ENCODE results near the gene ULK3.

The ULK3 gene

DNA sequence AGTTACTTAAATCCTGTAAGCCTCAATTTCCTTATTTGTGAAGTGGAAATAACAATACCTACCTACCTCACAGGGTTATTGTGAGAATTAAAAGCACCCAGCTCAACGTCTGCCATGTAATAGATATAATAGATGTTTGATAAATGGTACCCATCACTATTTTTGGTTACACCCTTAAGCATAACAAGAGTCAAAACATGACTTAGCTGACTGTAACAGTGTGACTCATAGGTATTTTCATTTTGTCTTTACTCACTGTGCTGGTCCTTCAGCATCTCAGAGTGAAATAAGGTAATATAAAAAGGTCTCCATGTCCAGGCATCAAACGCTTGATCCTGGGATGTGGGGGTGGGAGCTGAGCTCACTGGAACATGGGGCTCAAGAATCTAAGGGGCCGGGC lies 13.5 kb downstream of the ULK3 start:
- H3K27me3 ChIP-seq (ENCODE audit: low read depth, low read length) = peaks cover 18% of the 10 kb centered on the region
- H3K27ac ChIP-seq (ENCODE audit: low read length) = no peak overlapping the region
- no peak overlapping the region for H3K4me3 ChIP-seq (ENCODE audit: low read depth in 1 of 2, low read length in 2 of 2)
- H3K36me3 ChIP-seq (ENCODE audit: control insufficient read depth in 1 of 2, insufficient read depth in 2 of 2, low read length in 2 of 2) = no peaks in the 10 kb centered on the region
- no peaks in the 10 kb centered on the region for H3K9me3 ChIP-seq (ENCODE audit: control insufficient read depth in 1 of 2, low read length in 2 of 2)
- peaks cover 0 to 8% of the 10 kb centered on the region in 2 donors for H3K4me1 ChIP-seq (ENCODE audit: control insufficient read depth in 1 of 2, insufficient read depth in 2 of 2, low read length in 2 of 2)

DNA sequence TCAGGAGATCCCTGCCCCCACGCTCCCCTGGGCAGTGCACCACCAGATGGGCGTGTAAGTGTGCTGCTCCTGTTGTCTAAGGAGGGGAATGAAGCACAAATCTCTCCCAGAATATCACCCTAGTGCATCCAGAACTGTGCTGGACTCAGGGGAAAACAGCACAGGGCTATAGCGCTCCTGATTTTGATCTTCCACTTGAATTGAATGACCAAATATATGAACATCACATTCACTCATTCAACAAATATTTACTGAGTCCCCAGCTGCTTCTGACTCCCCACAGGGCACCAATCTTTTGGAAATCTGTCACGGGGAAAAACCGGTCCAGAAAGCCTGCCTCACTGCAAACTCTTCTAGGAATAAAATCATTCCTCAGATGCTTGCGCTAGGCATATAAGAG lies 14.1 kb downstream of the ULK3 start:
- Histone ChIP-seq H3K27me3 (ENCODE audit: low read depth, low read length) (peaks cover 18% of the 10 kb centered on the region), H3K36me3 (ENCODE audit: control insufficient read depth in 1 of 2, insufficient read depth in 2 of 2, low read length in 2 of 2) (no peaks in the 10 kb centered on the region), H3K4me3 (ENCODE audit: low read depth in 1 of 2, low read length in 2 of 2) (no peak overlapping the region), H3K27ac (ENCODE audit: low read length) (no peak overlapping the region), H3K9me3 (ENCODE audit: control insufficient read depth in 1 of 2, low read length in 2 of 2) (no peaks in the 10 kb centered on the region), H3K4me1 (ENCODE audit: control insufficient read depth in 1 of 2, insufficient read depth in 2 of 2, low read length in 2 of 2) (peaks cover 0 to 8% of the 10 kb centered on the region in 2 donors)

DNA sequence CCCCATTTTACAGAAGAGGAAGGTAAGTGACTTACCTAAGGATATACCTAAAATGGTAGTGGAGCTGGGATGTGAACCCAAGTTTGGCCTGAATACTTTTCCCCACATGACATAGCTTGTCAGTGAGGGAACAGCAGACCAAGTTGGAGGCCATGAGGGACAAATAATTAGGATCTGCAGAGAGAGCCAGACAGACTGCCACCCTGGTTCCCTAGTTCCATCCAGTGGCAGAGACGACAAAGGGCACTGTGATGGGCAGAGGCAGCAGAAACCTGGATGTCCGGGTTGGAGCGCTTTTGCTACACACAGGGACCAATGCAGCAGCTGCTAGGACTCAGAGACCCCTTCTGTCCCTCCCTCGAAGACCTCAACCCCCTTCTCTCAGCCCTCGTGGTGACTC lies 15.3 kb downstream of the ULK3 start:
- peaks cover 0 to 8% of the 10 kb centered on the region in 2 donors for H3K4me1 ChIP-seq (ENCODE audit: control insufficient read depth in 1 of 2, insufficient read depth in 2 of 2, low read length in 2 of 2)
- H3K9me3 ChIP-seq (ENCODE audit: control insufficient read depth in 1 of 2, low read length in 2 of 2) = no peaks in the 10 kb centered on the region
- no peaks in the 10 kb centered on the region for H3K36me3 ChIP-seq (ENCODE audit: control insufficient read depth in 1 of 2, insufficient read depth in 2 of 2, low read length in 2 of 2)
- peaks cover 18% of the 10 kb centered on the region for H3K27me3 ChIP-seq (ENCODE audit: low read depth, low read length)
- no peak overlapping the region for H3K27ac ChIP-seq (ENCODE audit: low read length)
- H3K4me3 ChIP-seq (ENCODE audit: low read depth in 1 of 2, low read length in 2 of 2) = no peak overlapping the region

DNA sequence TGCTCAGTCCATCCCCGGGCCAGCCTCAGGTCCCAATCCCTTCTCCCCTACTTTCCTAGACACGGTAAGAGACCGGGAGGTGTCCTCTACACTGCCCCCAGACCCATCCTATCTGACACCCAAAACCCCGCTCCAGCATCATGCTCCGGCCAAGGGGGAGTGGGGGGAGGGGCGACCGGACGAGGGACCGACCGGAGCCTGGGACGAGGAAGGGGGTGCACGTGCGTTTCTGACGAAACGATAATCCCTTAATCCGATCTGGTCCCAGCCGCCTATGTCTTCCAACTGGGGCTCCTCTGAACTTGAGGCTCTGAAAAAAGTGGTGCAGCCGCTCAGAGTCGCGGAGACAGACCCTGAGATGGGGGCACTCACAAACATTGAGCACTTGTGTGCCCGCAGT lies 16.0 kb downstream of the ULK3 start:
- peaks cover 18% of the 10 kb centered on the region for H3K27me3 ChIP-seq (ENCODE audit: low read depth, low read length)
- no peaks in the 10 kb centered on the region for H3K9me3 ChIP-seq (ENCODE audit: control insufficient read depth in 1 of 2, low read length in 2 of 2)
- H3K36me3 ChIP-seq (ENCODE audit: control insufficient read depth in 1 of 2, insufficient read depth in 2 of 2, low read length in 2 of 2) = no peaks in the 10 kb centered on the region
- H3K27ac ChIP-seq (ENCODE audit: low read length) = no peak overlapping the region
- peaks cover 0 to 8% of the 10 kb centered on the region in 2 donors for H3K4me1 ChIP-seq (ENCODE audit: control insufficient read depth in 1 of 2, insufficient read depth in 2 of 2, low read length in 2 of 2)
- H3K4me3 ChIP-seq (ENCODE audit: low read depth in 1 of 2, low read length in 2 of 2) = no peak overlapping the region

DNA sequence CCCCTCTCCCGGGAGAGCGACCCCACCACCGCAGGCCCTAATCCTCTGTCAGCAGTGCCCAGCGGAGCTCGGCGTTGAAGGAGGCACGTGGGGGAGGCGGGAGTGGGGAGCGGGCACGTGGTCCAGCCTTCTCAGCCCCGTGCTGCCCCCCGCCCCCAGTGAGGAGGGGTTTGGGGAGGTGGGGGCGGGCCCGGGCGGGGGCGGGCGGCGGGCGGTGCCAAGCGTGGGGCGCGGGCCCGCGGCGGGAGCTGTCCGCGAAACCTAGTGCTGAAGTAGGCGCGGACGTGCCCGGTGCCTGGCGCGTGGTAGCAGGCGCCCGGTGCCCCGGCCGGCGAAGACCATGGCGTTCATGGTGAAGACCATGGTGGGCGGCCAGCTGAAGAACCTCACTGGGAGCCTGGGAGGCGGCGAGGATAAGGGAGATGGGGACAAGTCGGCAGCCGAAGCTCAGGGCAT lies 16.6 kb downstream of the ULK3 start, which contains the start of gene CPLX3:
CPLX3 (plus strand) TSS at position 264 of the 456 bp plus-strand sequence; CDS start at position 341, 77 bp downstream.
- no peak within 1 kb of the TSS for H3K4me3 ChIP-seq (ENCODE audit: low read depth in 1 of 2, low read length in 2 of 2)
- no peaks in the 10 kb centered on the region for H3K9me3 ChIP-seq (ENCODE audit: control insufficient read depth in 1 of 2, low read length in 2 of 2)
- no peaks in the 10 kb centered on the region for H3K36me3 ChIP-seq (ENCODE audit: control insufficient read depth in 1 of 2, insufficient read depth in 2 of 2, low read length in 2 of 2)
- H3K27ac ChIP-seq (ENCODE audit: low read length) = no peak within 1 kb of the TSS
- H3K27me3 ChIP-seq (ENCODE audit: low read depth, low read length) = peaks cover 18% of the 10 kb centered on the region
- H3K4me1 ChIP-seq (ENCODE audit: control insufficient read depth in 1 of 2, insufficient read depth in 2 of 2, low read length in 2 of 2) = peaks cover 0 to 8% of the 10 kb centered on the region in 2 donors

DNA sequence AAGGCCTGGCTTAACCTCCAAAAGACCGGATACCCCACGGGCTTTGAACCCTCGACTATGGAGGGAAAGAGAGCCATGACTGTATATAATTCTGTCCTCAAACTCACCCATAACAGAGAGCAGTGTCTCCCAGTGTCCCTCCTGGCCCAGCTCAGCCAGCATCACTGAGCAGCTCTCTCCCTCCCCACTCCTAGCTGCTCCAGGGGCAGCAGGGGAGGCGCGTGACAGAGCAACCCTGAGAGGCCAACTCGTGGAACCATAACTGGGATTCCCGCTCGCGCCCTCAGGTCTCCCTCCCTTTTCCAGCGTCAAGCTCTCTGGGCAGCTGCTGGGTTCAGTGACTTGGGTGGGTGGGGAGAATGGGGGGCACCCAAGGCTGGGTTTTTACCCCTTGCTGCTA lies 17.1 kb downstream of the ULK3 start:
- H3K36me3 ChIP-seq (ENCODE audit: control insufficient read depth in 1 of 2, insufficient read depth in 2 of 2, low read length in 2 of 2) = no peaks in the 10 kb centered on the region
- H3K9me3 ChIP-seq (ENCODE audit: control insufficient read depth in 1 of 2, low read length in 2 of 2) = no peaks in the 10 kb centered on the region
- peaks cover 0 to 8% of the 10 kb centered on the region in 2 donors for H3K4me1 ChIP-seq (ENCODE audit: control insufficient read depth in 1 of 2, insufficient read depth in 2 of 2, low read length in 2 of 2)
- no peak overlapping the region for H3K27ac ChIP-seq (ENCODE audit: low read length)
- H3K4me3 ChIP-seq (ENCODE audit: low read depth in 1 of 2, low read length in 2 of 2) = no peak overlapping the region
- peaks cover 18% of the 10 kb centered on the region for H3K27me3 ChIP-seq (ENCODE audit: low read depth, low read length)

DNA sequence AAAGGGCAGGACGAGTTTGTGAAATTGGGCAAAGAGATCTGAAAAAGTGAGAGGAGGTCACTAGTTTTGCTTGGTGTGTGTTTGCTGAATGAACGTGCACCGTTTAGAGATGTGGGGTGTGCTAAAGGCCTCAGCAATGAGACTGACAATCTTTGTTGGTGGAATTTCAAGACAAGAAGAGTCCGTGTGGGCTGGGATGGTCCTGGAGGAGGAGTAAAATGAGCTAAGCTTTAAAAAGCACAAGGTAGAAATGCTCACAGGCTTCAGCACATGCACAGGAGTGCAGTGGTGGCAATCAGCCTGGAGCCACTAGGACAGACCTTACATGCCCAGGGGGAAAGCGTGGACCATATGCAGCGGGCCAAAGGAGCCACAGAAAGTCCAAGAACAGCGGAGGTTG lies 18.0 kb downstream of the ULK3 start:
- H3K4me1 ChIP-seq (ENCODE audit: control insufficient read depth in 1 of 2, insufficient read depth in 2 of 2, low read length in 2 of 2) = peaks cover 0 to 8% of the 10 kb centered on the region in 2 donors
- H3K9me3 ChIP-seq (ENCODE audit: control insufficient read depth in 1 of 2, low read length in 2 of 2) = no peaks in the 10 kb centered on the region
- no peak overlapping the region for H3K4me3 ChIP-seq (ENCODE audit: low read depth in 1 of 2, low read length in 2 of 2)
- no peaks in the 10 kb centered on the region for H3K36me3 ChIP-seq (ENCODE audit: control insufficient read depth in 1 of 2, insufficient read depth in 2 of 2, low read length in 2 of 2)
- no peak overlapping the region for H3K27ac ChIP-seq (ENCODE audit: low read length)
- peaks cover 18% of the 10 kb centered on the region for H3K27me3 ChIP-seq (ENCODE audit: low read depth, low read length)

DNA sequence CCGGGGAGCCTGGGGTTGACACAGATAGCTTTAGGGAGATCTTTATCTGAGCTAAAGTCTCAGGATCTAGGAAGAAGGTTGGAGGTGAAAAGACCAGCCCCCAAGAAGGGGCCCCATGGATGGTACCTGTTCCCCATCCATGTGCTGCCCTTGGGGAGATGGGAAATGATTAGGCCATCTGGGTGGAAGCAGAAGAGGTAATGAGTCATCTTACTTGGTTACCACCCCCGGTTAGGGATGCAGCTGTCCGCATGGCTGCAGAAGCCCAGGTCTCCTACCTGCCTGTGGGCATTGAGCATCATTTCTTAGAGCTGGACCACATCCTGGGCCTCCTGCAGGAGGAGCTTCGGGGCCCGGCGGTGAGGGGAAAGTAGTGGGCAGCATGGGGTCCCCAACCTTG lies 19.6 kb downstream of the ULK3 start:
- H3K4me1 ChIP-seq (ENCODE audit: control insufficient read depth in 1 of 2, insufficient read depth in 2 of 2, low read length in 2 of 2) = peaks cover 0 to 8% of the 10 kb centered on the region in 2 donors
- no peaks in the 10 kb centered on the region for H3K36me3 ChIP-seq (ENCODE audit: control insufficient read depth in 1 of 2, insufficient read depth in 2 of 2, low read length in 2 of 2)
- H3K4me3 ChIP-seq (ENCODE audit: low read depth in 1 of 2, low read length in 2 of 2) = no peak overlapping the region
- H3K9me3 ChIP-seq (ENCODE audit: control insufficient read depth in 1 of 2, low read length in 2 of 2) = no peaks in the 10 kb centered on the region
- no peak overlapping the region for H3K27ac ChIP-seq (ENCODE audit: low read length)
- H3K27me3 ChIP-seq (ENCODE audit: low read depth, low read length) = peaks cover 15% of the 10 kb centered on the region

DNA sequence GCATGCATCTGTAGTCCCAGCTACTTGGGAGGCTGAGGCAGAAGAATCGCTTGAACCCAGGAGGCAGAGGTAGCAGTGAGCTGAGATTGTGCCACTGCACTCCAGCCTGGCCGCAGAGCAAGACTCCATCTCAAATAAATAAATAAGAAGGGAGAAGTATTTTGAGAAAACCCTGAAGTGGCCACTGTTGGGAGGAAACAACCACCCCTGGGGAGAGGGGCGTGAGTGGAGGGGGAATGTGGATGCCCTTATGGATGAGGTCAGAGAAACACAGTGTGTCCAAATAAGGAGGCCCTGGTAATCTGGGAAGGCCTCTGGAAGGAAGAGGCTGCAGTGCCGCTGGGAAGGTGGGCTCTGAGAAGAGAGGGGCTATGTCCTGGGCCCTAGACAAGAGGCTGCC lies 20.7 kb downstream of the ULK3 start:
- Histone ChIP-seq H3K27me3 (ENCODE audit: low read depth, low read length) (peaks cover 6% of the 10 kb centered on the region), H3K4me1 (ENCODE audit: control insufficient read depth in 1 of 2, insufficient read depth in 2 of 2, low read length in 2 of 2) (peaks cover 0 to 8% of the 10 kb centered on the region in 2 donors), H3K36me3 (ENCODE audit: control insufficient read depth in 1 of 2, insufficient read depth in 2 of 2, low read length in 2 of 2) (no peaks in the 10 kb centered on the region)

DNA sequence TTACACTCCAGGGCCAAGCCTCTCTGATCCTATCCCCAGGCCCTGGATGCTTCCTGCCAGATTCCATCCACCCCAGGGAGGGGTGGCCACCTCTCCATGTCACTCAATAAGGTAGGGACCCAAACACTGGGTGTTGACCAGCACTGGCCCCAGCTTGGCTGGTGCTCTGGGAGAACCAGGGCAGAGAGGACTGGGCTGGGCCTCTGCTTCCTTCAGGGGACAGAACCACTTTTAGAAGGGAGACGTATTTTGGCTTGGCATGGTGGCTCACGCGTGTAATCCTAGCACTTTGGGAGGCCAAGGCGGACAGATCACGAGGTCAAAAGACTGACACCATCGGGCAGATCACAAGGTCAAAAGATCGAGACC lies 21.2 kb downstream of the ULK3 start:
- Histone ChIP-seq H3K9me3 (ENCODE audit: control insufficient read depth in 1 of 2, low read length in 2 of 2) (no peaks in the 10 kb centered on the region), H3K27me3 (ENCODE audit: low read depth, low read length) (peaks cover under 1% of the 10 kb centered on the region), H3K4me3 (ENCODE audit: low read depth in 1 of 2, low read length in 2 of 2) (no peak overlapping the region), H3K36me3 (ENCODE audit: control insufficient read depth in 1 of 2, insufficient read depth in 2 of 2, low read length in 2 of 2) (no peaks in the 10 kb centered on the region), H3K27ac (ENCODE audit: low read length) (no peak overlapping the region), H3K4me1 (ENCODE audit: control insufficient read depth in 1 of 2, insufficient read depth in 2 of 2, low read length in 2 of 2) (peaks cover 0 to 5% of the 10 kb centered on the region in 2 donors)

More for the DNA sequence above, 20.7 kb downstream of the ULK3 start:
- H3K27ac ChIP-seq (ENCODE audit: low read length) = no peak overlapping the region
- H3K4me3 ChIP-seq (ENCODE audit: low read depth in 1 of 2, low read length in 2 of 2) = no peak overlapping the region
- H3K9me3 ChIP-seq (ENCODE audit: control insufficient read depth in 1 of 2, low read length in 2 of 2) = no peaks in the 10 kb centered on the region

DNA sequence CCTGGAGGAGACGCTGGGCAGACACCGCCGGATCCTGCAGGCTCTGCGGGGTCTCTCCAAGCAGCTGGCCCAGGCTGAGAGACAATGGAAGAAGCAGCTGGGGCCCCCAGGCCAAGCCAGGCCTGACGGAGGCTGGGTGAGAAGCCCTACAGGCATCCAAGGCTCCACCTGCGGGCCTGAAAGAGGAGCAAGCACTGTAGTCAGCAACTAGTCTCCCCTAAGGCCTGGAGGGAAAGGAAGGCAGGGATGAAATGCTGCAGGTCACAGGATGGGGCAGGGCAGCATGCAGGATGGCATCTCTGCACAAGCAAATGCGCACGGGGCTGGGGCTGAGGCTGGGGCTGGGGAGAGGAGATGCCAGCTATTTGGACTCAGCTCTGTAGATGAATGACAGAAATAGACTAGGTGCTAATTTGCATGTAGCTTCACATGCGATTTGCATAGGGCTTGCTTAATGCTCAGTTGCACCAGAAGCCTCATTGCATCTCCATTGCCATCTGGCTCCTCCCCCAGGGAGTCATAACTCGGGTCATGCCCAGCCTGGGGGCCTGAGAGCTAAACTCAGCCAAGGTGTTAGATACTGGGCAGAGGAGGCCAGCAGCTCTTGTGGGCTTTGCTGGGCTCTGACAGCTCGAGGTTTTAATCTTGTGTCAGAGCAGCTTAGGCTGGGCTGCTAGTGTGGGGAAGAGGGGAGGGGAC lies 21.7 kb downstream of the ULK3 start:
- Histone ChIP-seq H3K4me3 (ENCODE audit: low read depth in 1 of 2, low read length in 2 of 2) (no peak overlapping the region), H3K27ac (ENCODE audit: low read length) (no peak overlapping the region), H3K9me3 (ENCODE audit: control insufficient read depth in 1 of 2, low read length in 2 of 2) (no peaks in the 10 kb centered on the region), H3K36me3 (ENCODE audit: control insufficient read depth in 1 of 2, insufficient read depth in 2 of 2, low read length in 2 of 2) (no peaks in the 10 kb centered on the region), H3K4me1 (ENCODE audit: control insufficient read depth in 1 of 2, insufficient read depth in 2 of 2, low read length in 2 of 2) (peaks cover 0 to 2% of the 10 kb centered on the region in 2 donors), H3K27me3 (ENCODE audit: low read depth, low read length) (no peaks in the 10 kb centered on the region)

DNA sequence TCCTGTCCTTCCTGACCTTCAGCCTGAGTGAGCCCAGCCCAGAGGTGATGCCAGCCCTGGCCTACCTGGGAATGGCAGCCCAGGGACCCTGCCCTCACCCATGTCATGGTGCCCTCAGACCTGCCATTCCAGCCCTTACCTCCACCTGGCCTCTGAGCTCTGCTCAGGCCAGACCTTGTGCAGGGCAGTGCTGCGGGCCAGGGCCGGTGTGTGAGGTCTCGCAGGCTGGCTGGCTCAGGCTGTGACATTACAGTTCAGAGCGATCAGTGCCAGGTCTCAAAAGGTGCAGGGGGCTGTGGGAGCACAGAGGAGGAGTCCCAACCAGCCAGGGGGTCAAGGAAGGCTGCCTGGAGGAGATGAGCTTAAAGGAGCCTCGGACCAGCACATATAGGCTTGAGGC lies 22.9 kb downstream of the ULK3 start:
- Histone ChIP-seq H3K27me3 (ENCODE audit: low read depth, low read length) (no peaks in the 10 kb centered on the region), H3K36me3 (ENCODE audit: control insufficient read depth in 1 of 2, insufficient read depth in 2 of 2, low read length in 2 of 2) (no peaks in the 10 kb centered on the region), H3K4me1 (ENCODE audit: control insufficient read depth in 1 of 2, insufficient read depth in 2 of 2, low read length in 2 of 2) (peaks cover 0 to 3% of the 10 kb centered on the region in 2 donors), H3K9me3 (ENCODE audit: control insufficient read depth in 1 of 2, low read length in 2 of 2) (no peaks in the 10 kb centered on the region), H3K4me3 (ENCODE audit: low read depth in 1 of 2, low read length in 2 of 2) (no peak overlapping the region), H3K27ac (ENCODE audit: low read length) (no peak overlapping the region)
